Right atrium auricular region (tissue), 2 donors: ENCODE results near the gene MOBP. TPM values are rescaled to one million over a fixed set of nuclear protein-coding genes. Genes with fewer than 3 reads are reported as not detected.

Experiments used
- DNase-seq: peaks from one replicate; pipeline ENCODE4 v3.0.0-alpha.2; 2019; ENCODE audit warnings: low spot score
- H3K27ac ChIP-seq, 2 donors: fragments of 200-600 bp; sonication (generic); 1 replicate in 1 of 2; 2 replicates in 1 of 2; pipeline ENCODE4 v1.5.1; 2016 to 2019
- H3K27me3 ChIP-seq, 2 donors: fragments of 200-600 bp; sonication (generic); one replicate each; pipeline versions ENCODE4 v1.5.1 to v1.6.0; 2017 to 2019
- H3K36me3 ChIP-seq: fragments of 200-600 bp; sonication (generic); one replicate; pipeline ENCODE4 v1.5.1; 2016
- H3K4me1 ChIP-seq, 2 donors: fragments of 200-600 bp; sonication (generic); one replicate each; pipeline versions ENCODE4 v1.5.1 to v1.6.0; 2017 to 2019
- H3K4me3 ChIP-seq, 2 donors: fragments of 200-600 bp; sonication (generic); 1 replicate in 1 of 2; 2 replicates in 1 of 2; pipeline ENCODE4 v1.5.1; 2017 to 2019; ENCODE audit warnings: mild to moderate bottlenecking in 1 of 2, moderate library complexity in 1 of 2
- H3K9me3 ChIP-seq, 2 donors: fragments of 200-600 bp; sonication (generic); one replicate each; pipeline ENCODE4 v1.5.1; 2019
- total RNA-seq, 2 donors: library from RNA; depleted of rRNA; stranded (reverse); fragments of >200 nt; gene quantifications; one replicate each; pipeline ENCODE4 v1.1.0, GENCODE V29; 2016
- TF ChIP-seq, protein P1 (sequence below), 2 donors: fragments of 200-600 bp; sonication (generic); IDR thresholded peaks; one replicate each; pipeline ENCODE4 v1.5.1; 2019; ENCODE audit warnings: antibody characterized with exemption in 2 of 2

The MOBP gene
- total RNA-seq, 2 donors from 2014 or later = 0.20 TPM; not detected in 1

DNA sequence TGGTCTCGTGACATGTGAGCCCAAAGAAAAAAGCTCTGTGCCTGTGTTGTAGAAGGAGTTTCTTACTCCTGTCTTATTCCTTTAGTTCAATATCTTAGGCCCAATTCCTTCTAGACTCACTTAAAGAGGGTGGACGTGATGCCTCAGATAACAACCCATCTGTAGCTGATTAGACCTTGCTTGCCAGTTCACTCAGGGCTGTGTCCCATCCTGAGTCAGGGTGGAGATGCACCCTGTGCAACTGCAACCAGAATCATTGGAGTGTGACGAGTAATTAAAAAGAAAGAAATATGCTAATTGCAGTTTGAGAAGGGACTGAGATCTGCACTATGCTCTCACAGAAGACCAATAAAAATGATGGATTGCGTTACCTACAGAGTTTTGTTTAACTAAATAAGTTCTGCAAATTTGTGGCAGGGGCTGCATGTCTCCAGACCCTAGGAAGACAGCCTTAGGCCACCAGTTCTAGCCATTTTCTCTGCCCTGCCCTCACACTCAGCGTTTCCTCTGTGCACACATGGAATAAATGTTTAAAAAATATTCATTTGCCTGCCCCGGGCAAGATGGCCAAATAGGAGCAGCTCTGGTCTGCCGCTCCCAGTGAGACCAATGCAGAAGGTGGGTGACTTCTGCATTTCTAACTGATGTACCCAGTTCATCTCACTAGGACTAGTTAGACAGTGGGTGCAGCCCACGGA lies 83.0 kb downstream of the MOBP start:
- no peak overlapping the region for H3K4me3 ChIP-seq
- no peaks in the 10 kb centered on the region for H3K9me3 ChIP-seq
- no peaks in the 10 kb centered on the region for H3K4me1 ChIP-seq
- H3K36me3 ChIP-seq = no peaks in the 10 kb centered on the region
- DNase-seq = no peak
- no peak overlapping the region for H3K27ac ChIP-seq
- TF ChIP-seq, protein P1, sequence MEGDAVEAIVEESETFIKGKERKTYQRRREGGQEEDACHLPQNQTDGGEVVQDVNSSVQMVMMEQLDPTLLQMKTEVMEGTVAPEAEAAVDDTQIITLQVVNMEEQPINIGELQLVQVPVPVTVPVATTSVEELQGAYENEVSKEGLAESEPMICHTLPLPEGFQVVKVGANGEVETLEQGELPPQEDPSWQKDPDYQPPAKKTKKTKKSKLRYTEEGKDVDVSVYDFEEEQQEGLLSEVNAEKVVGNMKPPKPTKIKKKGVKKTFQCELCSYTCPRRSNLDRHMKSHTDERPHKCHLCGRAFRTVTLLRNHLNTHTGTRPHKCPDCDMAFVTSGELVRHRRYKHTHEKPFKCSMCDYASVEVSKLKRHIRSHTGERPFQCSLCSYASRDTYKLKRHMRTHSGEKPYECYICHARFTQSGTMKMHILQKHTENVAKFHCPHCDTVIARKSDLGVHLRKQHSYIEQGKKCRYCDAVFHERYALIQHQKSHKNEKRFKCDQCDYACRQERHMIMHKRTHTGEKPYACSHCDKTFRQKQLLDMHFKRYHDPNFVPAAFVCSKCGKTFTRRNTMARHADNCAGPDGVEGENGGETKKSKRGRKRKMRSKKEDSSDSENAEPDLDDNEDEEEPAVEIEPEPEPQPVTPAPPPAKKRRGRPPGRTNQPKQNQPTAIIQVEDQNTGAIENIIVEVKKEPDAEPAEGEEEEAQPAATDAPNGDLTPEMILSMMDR (IDR thresholded peaks at IDR 0.05) = no peak
- H3K27me3 ChIP-seq = no peaks in the 10 kb centered on the region

Other genes with a start within 250 kb of the MOBP start
- under 1 TPM; 0.26 to 0.59 TPM for gene CX3CR1, start 187.6 kb upstream of the MOBP start, total RNA-seq
- gene CCR8, start 138.0 kb upstream of the MOBP start, total RNA-seq = not detected
- gene SLC25A38, start 84.3 kb upstream of the MOBP start, total RNA-seq = 10 to 100 TPM; 14.3 to 15.7 TPM
- 100 to 1,000 TPM; 351 to 628 TPM for gene RPSA, start 61.0 kb upstream of the MOBP start, total RNA-seq